ENCODE data around the gene SRP9. TPM values are rescaled to one million over a fixed set of nuclear protein-coding genes. Genes with fewer than 3 reads are reported as not detected.
A peak's percentile ranks its signal among the peaks of the same experiment; 100 is the strongest.
"Not testable (repeated sequence)": the region's sequence is repeated elsewhere in the genome, so short reads cannot be mapped to it uniquely, and the experiment has no call there.

SRP9 gene
- total and polyA plus RNA-seq, 9 donors, result 151 to 239 (median 187) TPM

DNA sequence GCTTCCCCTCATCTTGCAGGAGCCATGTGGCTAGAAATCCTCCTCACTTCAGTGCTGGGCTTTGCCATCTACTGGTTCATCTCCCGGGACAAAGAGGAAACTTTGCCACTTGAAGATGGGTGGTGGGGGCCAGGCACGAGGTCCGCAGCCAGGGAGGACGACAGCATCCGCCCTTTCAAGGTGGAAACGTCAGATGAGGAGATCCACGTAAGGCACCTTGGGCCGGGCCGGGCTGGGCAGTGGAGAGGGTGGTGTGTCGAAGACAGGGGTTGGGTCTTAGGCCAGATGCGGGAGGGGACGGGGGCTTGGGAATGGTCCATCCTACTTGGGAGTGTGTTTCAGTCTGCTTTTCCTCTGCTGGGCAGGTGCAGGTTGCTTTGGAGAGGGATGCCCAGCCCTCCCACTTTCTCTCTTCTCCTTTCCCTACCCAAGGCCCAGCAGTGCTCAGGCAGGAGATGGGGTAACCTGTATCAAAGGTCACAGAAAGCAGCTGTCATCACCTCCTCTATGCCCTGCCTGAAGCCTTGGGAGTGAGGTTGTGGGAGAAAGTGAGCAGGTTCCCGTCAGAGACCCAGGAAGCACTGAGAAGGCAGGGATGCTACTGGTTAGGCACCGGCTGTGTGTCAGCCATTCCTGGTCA lies 51.2 kb downstream of the SRP9 start:
- WGBS, 3 donors, result 88 to 90% (median 90%) methylated on average over 14 of the region's 14 CpGs
- Histone ChIP-seq H3K4me1 (ENCODE audit: insufficient read depth) (peaks cover 29% of the 10 kb centered on the region), H3K9me3 (no peaks in the 10 kb centered on the region), H3K27me3 (no peaks in the 10 kb centered on the region), H3K27ac (peak overlapping the region in 1 of 2 donors; percentile 31), H3K4me3 (no peak overlapping the region), H3K36me3 (no peaks in the 10 kb centered on the region)
- intact Hi-C loops (cut with DNase I), result no loop called here
- DNase-seq, result peak in 1 of 5 donors; percentile 37
- TF ChIP-seq POLR2A (IDR thresholded peaks at IDR 0.05), result no peak
- TF ChIP-seq, protein P1, sequence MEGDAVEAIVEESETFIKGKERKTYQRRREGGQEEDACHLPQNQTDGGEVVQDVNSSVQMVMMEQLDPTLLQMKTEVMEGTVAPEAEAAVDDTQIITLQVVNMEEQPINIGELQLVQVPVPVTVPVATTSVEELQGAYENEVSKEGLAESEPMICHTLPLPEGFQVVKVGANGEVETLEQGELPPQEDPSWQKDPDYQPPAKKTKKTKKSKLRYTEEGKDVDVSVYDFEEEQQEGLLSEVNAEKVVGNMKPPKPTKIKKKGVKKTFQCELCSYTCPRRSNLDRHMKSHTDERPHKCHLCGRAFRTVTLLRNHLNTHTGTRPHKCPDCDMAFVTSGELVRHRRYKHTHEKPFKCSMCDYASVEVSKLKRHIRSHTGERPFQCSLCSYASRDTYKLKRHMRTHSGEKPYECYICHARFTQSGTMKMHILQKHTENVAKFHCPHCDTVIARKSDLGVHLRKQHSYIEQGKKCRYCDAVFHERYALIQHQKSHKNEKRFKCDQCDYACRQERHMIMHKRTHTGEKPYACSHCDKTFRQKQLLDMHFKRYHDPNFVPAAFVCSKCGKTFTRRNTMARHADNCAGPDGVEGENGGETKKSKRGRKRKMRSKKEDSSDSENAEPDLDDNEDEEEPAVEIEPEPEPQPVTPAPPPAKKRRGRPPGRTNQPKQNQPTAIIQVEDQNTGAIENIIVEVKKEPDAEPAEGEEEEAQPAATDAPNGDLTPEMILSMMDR (IDR thresholded peaks at IDR 0.05), result no peak
- no peak for TF ChIP-seq EP300 (IDR thresholded peaks at IDR 0.05)

DNA sequence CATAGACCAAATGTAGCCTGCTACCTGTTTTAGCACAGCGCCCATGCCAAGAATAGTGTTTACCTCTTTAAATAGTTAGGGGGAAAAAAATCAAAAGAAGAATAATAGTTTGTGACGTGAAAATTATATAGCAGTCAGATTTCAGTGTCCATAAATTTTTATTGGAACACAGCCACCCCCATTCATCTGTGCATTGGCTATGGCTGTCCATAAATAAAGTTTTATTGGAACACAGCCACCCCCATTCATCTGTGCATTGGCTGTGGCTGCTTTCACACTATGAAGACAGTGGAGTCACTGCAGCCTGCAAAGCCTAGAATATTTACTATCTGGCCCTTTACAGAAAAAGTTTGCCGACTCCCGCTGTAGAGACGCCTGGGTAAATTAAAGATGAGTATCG lies 53.2 kb downstream of the SRP9 start:
- 82 to 93% (median 91%) methylated on average over 6 of the region's 6 CpGs for WGBS, 3 donors
- no peak for DNase-seq
- H3K4me3 ChIP-seq, result no peak overlapping the region
- no peaks in the 10 kb centered on the region for H3K9me3 ChIP-seq
- TF ChIP-seq EP300 (IDR thresholded peaks at IDR 0.05) (no peak), POLR2A (IDR thresholded peaks at IDR 0.05) (no peak)
- TF ChIP-seq, protein P1 (IDR thresholded peaks at IDR 0.05), result no peak
- H3K27ac ChIP-seq, result no peak overlapping the region
- H3K27me3 ChIP-seq, result no peaks in the 10 kb centered on the region
- H3K4me1 ChIP-seq (ENCODE audit: insufficient read depth), result peaks cover 15% of the 10 kb centered on the region
- H3K36me3 ChIP-seq, result no peaks in the 10 kb centered on the region
- intact Hi-C loops (cut with DNase I), result no loop called here

DNA sequence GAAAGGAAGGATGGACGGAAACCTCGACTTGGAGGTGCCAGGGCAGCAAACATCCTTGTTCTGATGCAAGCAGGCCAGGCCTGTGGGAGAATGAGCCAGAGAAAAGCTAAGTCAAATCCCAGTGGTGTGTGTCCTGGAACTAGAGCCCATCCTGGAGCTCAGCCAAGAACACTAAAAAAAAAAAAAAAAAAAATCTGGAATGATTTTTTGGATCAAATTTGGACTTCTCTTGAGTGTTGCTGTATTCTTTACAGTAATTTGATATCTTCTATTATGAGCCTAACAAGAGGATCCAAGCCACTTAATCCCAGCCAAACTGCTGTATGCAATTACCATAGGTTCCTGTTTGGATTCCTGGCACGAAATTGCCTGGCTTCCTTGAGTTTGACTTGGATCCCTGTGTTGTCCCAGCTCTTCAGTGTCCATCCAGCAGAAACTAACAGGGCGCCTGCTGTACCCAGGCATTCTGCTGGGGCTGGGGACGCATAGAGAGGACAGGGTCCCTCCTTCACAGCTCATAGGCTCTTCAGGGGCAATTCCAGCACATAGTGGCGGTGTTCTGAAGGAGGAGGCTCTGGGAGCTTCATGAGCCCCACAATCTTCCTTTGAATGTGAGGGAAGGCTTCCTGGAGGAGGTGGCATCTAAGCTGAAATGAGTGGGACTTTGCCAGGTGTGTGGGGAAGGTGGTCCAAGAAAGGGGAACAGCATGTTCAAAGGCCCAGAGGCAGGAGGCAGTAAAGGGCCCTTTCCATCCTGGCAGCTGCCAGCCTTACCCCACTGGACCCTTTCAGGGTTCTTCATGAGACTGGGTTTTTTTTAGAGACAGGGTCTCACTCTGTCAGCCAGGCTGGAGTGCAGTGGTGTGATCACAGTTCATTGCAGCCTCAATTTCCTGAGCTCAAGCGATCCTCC lies 57.0 kb downstream of the SRP9 start:
- Histone ChIP-seq H3K36me3 (no peaks in the 10 kb centered on the region), H3K9me3 (no peaks in the 10 kb centered on the region), H3K27me3 (no peaks in the 10 kb centered on the region), H3K4me3 (no peak overlapping the region), H3K27ac (peak overlapping the region in 1 of 2 donors; percentile 60), H3K4me1 (ENCODE audit: insufficient read depth) (peaks cover 7% of the 10 kb centered on the region)
- intact Hi-C loops (cut with DNase I), result no loop called here
- 49 to 53% (median 51%) methylated on average over 7 of the region's 7 CpGs for WGBS, 3 donors
- TF ChIP-seq EP300 (IDR thresholded peaks at IDR 0.05) (no peak), POLR2A (IDR thresholded peaks at IDR 0.05) (no peak)
- TF ChIP-seq, protein P1 (IDR thresholded peaks at IDR 0.05), result no peak
- peak; percentile 70 to 82 (median 76) for DNase-seq

DNA sequence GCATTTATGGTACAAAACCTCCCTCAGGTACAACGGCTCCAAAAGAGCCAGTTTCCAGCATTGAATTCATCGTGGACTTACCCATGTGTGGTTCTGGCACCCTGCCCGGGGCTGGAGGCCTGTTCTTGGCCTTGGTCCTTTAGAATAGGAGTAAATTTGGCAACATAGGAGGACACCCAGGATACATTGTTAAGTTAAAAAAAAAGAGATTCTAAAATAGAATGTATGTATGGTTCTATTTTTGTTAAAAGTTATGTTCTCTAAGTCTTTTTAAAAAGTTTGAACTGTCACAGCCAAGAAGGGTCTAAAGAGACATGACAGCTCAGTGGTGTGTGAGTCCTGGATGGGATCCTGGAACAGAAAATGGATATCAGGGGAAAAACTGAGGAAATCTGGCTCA lies 58.2 kb downstream of the SRP9 start:
- H3K4me1 ChIP-seq (ENCODE audit: insufficient read depth), result peaks cover 7% of the 10 kb centered on the region
- H3K9me3 ChIP-seq, result no peaks in the 10 kb centered on the region
- intact Hi-C loops (cut with DNase I), result no loop called here
- H3K4me3 ChIP-seq, result no peak overlapping the region
- no peaks in the 10 kb centered on the region for H3K27me3 ChIP-seq
- TF ChIP-seq POLR2A (IDR thresholded peaks at IDR 0.05) (no peak), EP300 (IDR thresholded peaks at IDR 0.05) (no peak)
- TF ChIP-seq, protein P1 (IDR thresholded peaks at IDR 0.05), result no peak
- no peaks in the 10 kb centered on the region for H3K36me3 ChIP-seq
- WGBS, 3 donors, result 0 to 12% (median 5%) methylated on average over 3 of the region's 3 CpGs
- DNase-seq, result peak; percentile 82 to 91 (median 84)
- H3K27ac ChIP-seq, result peak overlapping the region in 1 of 2 donors; percentile 60

DNA sequence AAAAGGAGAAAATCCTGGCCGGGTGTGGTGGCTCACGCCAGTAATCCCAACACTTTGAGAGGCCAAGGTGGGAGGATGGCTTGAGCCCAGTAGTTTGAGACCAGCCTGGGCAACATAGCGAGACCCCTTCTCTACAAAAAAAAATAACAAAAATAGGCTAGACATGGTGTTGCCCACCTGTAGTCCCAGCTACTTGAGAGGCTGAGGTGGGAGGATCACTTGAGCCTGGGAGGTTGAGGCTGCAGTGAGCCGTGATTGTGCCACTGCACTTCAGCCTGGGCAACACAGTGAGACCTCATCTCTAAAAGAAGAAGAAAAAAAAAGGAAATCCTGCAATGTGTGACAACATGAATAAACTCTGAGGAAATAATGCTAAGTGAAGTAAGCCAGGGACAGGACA lies 58.7 kb downstream of the SRP9 start:
- H3K27ac ChIP-seq, result peak overlapping the region in 1 of 2 donors; percentile 60
- H3K4me1 ChIP-seq (ENCODE audit: insufficient read depth); H3K27me3 ChIP-seq; DNase-seq; intact Hi-C loops (cut with DNase I); H3K4me3 ChIP-seq; H3K9me3 ChIP-seq; H3K36me3 ChIP-seq: not testable (repeated sequence)
- WGBS, 3 donors, result 55 to 66% (median 61%) methylated on average over 4 of the region's 4 CpGs
